HepG2 (cell line): ENCODE results near the gene SYT8. TPM values are rescaled to one million over a fixed set of nuclear protein-coding genes. Genes with fewer than 3 reads are reported as not detected.

Experiments
- ATAC-seq: fragments of 200-7000 bp; cut with Tn5 transposase; 3 replicates; pipeline ENCODE4 v1.9.1; 2020; ENCODE audit warnings: mild to moderate bottlenecking, moderate library complexity
- BruUV-seq: library from RNA; stranded (reverse); fragments of 400-500 nt; replicated peaks from 2 replicates; lab custom pipeline; 2021; lab: Mats Ljungman, UMichigan
- CTCF ChIA-PET: fragments of 300-600 bp; formaldehyde crosslinking; extraction: SDS; loops from one replicate; lab custom pipeline; 2021; ENCODE audit warnings: low total read pairs, inconsistent platforms, low intra/inter-chr PET ratio; lab: Yijun Ruan, JAX
- POLR2A ChIA-PET: fragments of 350-600 bp; sonication (Branson Sonifier 250); formaldehyde crosslinking; loops from one replicate; lab custom pipeline; 2020; ENCODE audit warnings: antibody characterized with exemption, inconsistent platforms; lab: Yijun Ruan, JAX
- DNase-seq: peaks from one replicate; pipeline ENCODE4 v3.0.0-alpha.2; 2015; ENCODE audit warnings: low spot score
- FAIRE-seq: peaks from 3 replicates; lab custom pipeline; 2011; peaks lifted over from hg19 to GRCh38; lab: Jason Lieb, UNC
- H2AFZ ChIP-seq: one replicate; pipeline ENCODE4 v1.6.1; 2011; ENCODE audit warnings: low read length, inconsistent platforms
- H3K27ac ChIP-seq: fragments of 300-600 bp; 3 replicates; pipeline ENCODE4 v1.8.0; 2011; ENCODE audit warnings: mixed run types, mild to moderate bottlenecking, mixed read lengths, low read length, inconsistent platforms; ENCODE audit not compliant: insufficient read depth; ENCODE audit errors: extremely low read length
- H3K27me3 ChIP-seq, 2 experiments: fragments of 200-600 bp in 1 of 2; 2 replicates in 1 of 2; 3 replicates in 1 of 2; pipeline versions ENCODE4 v1.6.0 to v1.8.0; 2011; ENCODE audit warnings: low read length in 2 of 2, mild to moderate bottlenecking in 2 of 2, moderate library complexity in 2 of 2, inconsistent platforms in 1 of 2; ENCODE audit not compliant: insufficient read depth in 2 of 2, control insufficient read depth in 1 of 2
- H3K36me3 ChIP-seq, 2 experiments: fragments of 200-600 bp in 1 of 2; replicated peaks in 1 of 2; 2 replicates in 1 of 2; 3 replicates in 1 of 2; pipeline versions ENCODE4 v1.5.1 to v1.8.0; 2011; ENCODE audit warnings: low read length in 2 of 2, inconsistent platforms in 1 of 2; ENCODE audit not compliant: insufficient read depth in 2 of 2, control insufficient read depth in 1 of 2
- H3K4me1 ChIP-seq: 2 replicates; pipeline ENCODE4 v1.5.1; 2012; ENCODE audit warnings: low read length, inconsistent platforms; ENCODE audit not compliant: insufficient read depth
- H3K4me2 ChIP-seq: 2 replicates; pipeline ENCODE4 v1.6.0; 2011; ENCODE audit warnings: low read depth, low read length, inconsistent platforms
- H3K4me3 ChIP-seq, 3 experiments: fragments of 200-600 bp in 1 of 3; sonication (generic), shearing (Covaris generic) in 1 of 3; replicated peaks in 1 of 3; 2 replicates each; pipeline ENCODE4 v1.5.1; 2011 to 2016; ENCODE audit warnings: low read length in 3 of 3, inconsistent platforms in 2 of 3, low read depth in 2 of 3, mild to moderate bottlenecking in 2 of 3, control low read depth in 1 of 3, mixed read lengths in 1 of 3; ENCODE audit not compliant: insufficient read depth in 1 of 3
- H3K79me2 ChIP-seq: one replicate; pipeline ENCODE4 v1.6.1; 2011; ENCODE audit warnings: low read length, inconsistent platforms; ENCODE audit not compliant: insufficient read depth
- H3K9ac ChIP-seq: 2 replicates; pipeline ENCODE4 v1.6.0; 2011; ENCODE audit warnings: mild to moderate bottlenecking, low read depth, low read length, inconsistent platforms; ENCODE audit not compliant: insufficient read depth
- H3K9me3 ChIP-seq: 2 replicates; pipeline ENCODE4 v1.5.1; 2012; ENCODE audit warnings: mild to moderate bottlenecking, low read length
- H4K20me1 ChIP-seq: 2 replicates; pipeline ENCODE4 v1.6.0; 2011; ENCODE audit warnings: inconsistent platforms, mild to moderate bottlenecking, low read length, moderate library complexity; ENCODE audit not compliant: insufficient read depth
- E2F5 ChIP-seq: sonication (generic); formaldehyde crosslinking; conservative IDR thresholded peaks from 2 replicates; pipeline ENCODE4 v1.4.0; 2020; ENCODE audit warnings: missing genetic modification reagents
- FOXO1 ChIP-seq: sonication (generic); formaldehyde crosslinking; IDR thresholded peaks from 2 replicates; pipeline ENCODE4 v1.4.0; 2020; ENCODE audit warnings: missing genetic modification reagents
- HMG20A ChIP-seq: IDR thresholded peaks from 2 replicates; pipeline ENCODE4 v1.6.1; 2016; ENCODE audit warnings: borderline replicate concordance
- HNRNPK ChIP-seq: fragments of 200-400 bp; formaldehyde crosslinking; IDR thresholded peaks from 2 replicates; pipeline ENCODE4 v1.6.1; 2018; ENCODE audit warnings: low read length, low read depth, moderate library complexity, mild to moderate bottlenecking; ENCODE audit not compliant: poor library complexity, severe bottlenecking
- KLF11 ChIP-seq: IDR thresholded peaks from 2 replicates; pipeline ENCODE4 v1.6.1; 2016; ENCODE audit warnings: missing compliant biosample characterization
- MAZ ChIP-seq, 2 experiments: sonication (generic) in 1 of 2; formaldehyde crosslinking in 1 of 2; IDR thresholded peaks; 2 replicates each; pipeline versions ENCODE4 v1.5.0 to v1.6.1; 2012 to 2020; ENCODE audit warnings: low read depth in 2 of 2, mild to moderate bottlenecking in 2 of 2, borderline replicate concordance in 1 of 2, improper control_type of control experiment in 1 of 2, low read length in 1 of 2, missing genetic modification reagents in 1 of 2, moderate library complexity in 1 of 2
- NCOA5 ChIP-seq: sonication (generic); formaldehyde crosslinking; IDR thresholded peaks from 2 replicates; pipeline ENCODE4 v1.4.0; 2020; ENCODE audit warnings: missing genetic modification reagents
- NCOR1 ChIP-seq: fragments of 200-600 bp; sonication (generic); IDR thresholded peaks from 2 replicates; pipeline ENCODE4 v1.7.0; 2017; ENCODE audit warnings: antibody characterized with exemption, low read length, borderline replicate concordance
- NFE2L1 ChIP-seq: sonication (generic); formaldehyde crosslinking; IDR thresholded peaks from 2 replicates; pipeline ENCODE4 v1.4.0; 2020; ENCODE audit warnings: missing genetic modification reagents, mild to moderate bottlenecking, borderline replicate concordance
- NKX3-1 ChIP-seq: sonication (generic); formaldehyde crosslinking; IDR thresholded peaks from 2 replicates; pipeline ENCODE4 v1.5.0; 2020; ENCODE audit warnings: missing genetic modification reagents
- POLR2G ChIP-seq: fragments of 200-400 bp; formaldehyde crosslinking; IDR thresholded peaks from 2 replicates; pipeline ENCODE4 v1.6.1; 2018; ENCODE audit warnings: mild to moderate bottlenecking, low read depth, low read length, moderate library complexity
- RFX3 ChIP-seq: IDR thresholded peaks from 2 replicates; pipeline ENCODE4 v1.6.1; 2016; ENCODE audit warnings: missing biosample characterization, missing genetic modification reagents
- SCMH1 ChIP-seq: sonication (generic); formaldehyde crosslinking; IDR thresholded peaks from 2 replicates; pipeline ENCODE4 v1.9.0; 2021; ENCODE audit warnings: missing genetic modification reagents, mild to moderate bottlenecking, borderline replicate concordance
- THAP9 ChIP-seq: sonication (generic); formaldehyde crosslinking; IDR thresholded peaks from 2 replicates; pipeline ENCODE4; 2020; ENCODE audit warnings: missing genetic modification reagents, mild to moderate bottlenecking, borderline replicate concordance
- ZNF749 ChIP-seq: sonication (generic); formaldehyde crosslinking; IDR thresholded peaks from 2 replicates; pipeline ENCODE4 v1.8.0; 2022; ENCODE audit warnings: mild to moderate bottlenecking, missing genetic modification reagents, moderate library complexity, borderline replicate concordance
- ZNF770 ChIP-seq: sonication (generic); formaldehyde crosslinking; IDR thresholded peaks from 2 replicates; pipeline ENCODE4 v1.5.0; 2020; ENCODE audit warnings: mild to moderate bottlenecking, missing genetic modification reagents
- ZNF841 ChIP-seq: sonication (generic); formaldehyde crosslinking; IDR thresholded peaks from 2 replicates; pipeline ENCODE4 v1.8.1; 2023; ENCODE audit warnings: missing genetic modification reagents, borderline replicate concordance
- ZSCAN29 ChIP-seq: sonication (generic); formaldehyde crosslinking; conservative IDR thresholded peaks from 2 replicates; pipeline ENCODE4 v1.4.0; 2020; ENCODE audit warnings: mild to moderate bottlenecking, missing genetic modification reagents
- WGBS: methylation state at CpG from one replicate; pipeline ENCODE4 v1.1.6; 2017; ENCODE audit warnings: low lambda C conversion rate; 5-methylcytosine and 5-hydroxymethylcytosine counted together
- in situ Hi-C: cut with HindIII; loops from 2 replicates; pipeline ENCODE4 v1.10.0; 2017; ENCODE audit warnings: low pct_unique_long_range_greater_than_20kb; ENCODE audit not compliant: extremely low pct_ligation_motif_present
- intact Hi-C: fragments of 100-400 bp; cut with micrococcal nuclease; formaldehyde crosslinking; loops from one replicate; pipeline ENCODE4 v1.10.0; 2022; ENCODE audit not compliant: unreplicated experiment
- polyA plus RNA-seq, 8 experiments: library from polyadenylated mRNA; depleted of rRNA in 3 of 8; stranded (reverse) in 7 of 8; unstranded in 1 of 8; fragments of >200 nt; fragmentation: Illumina TruSeq in 4 of 8; extraction: Trizol in 4 of 8; gene quantifications; 2 replicates each; pipeline versions ENCODE4 v1.2.1 to v1.2.3, GENCODE V29; 2011 to 2016; ENCODE audit warnings: low read depth in 4 of 8, missing spikeins in 1 of 8, mixed read lengths in 1 of 8; ENCODE audit not compliant: insufficient read depth in 1 of 8
- total RNA-seq, 5 experiments: library from RNA; depleted of rRNA; stranded (reverse); fragments of >200 nt; fragmentation: Illumina TruSeq; extraction: Trizol; gene quantifications; 2 replicates each; pipeline ENCODE4 v1.2.3, GENCODE V29; 2016; ENCODE audit warnings: low read depth in 1 of 5
- TF ChIP-seq, protein P1 (sequence below): sonication (generic); formaldehyde crosslinking; IDR thresholded peaks from 2 replicates; pipeline ENCODE4 v1.4.0; 2020; ENCODE audit warnings: mild to moderate bottlenecking, missing genetic modification reagents

The SYT8 gene
- total and polyA plus RNA-seq, 2 of the 13 experiments (the other 11 are each of a cell fraction or from before 2014, with no cell fraction given) = 0.60 to 2.3 TPM

DNA sequence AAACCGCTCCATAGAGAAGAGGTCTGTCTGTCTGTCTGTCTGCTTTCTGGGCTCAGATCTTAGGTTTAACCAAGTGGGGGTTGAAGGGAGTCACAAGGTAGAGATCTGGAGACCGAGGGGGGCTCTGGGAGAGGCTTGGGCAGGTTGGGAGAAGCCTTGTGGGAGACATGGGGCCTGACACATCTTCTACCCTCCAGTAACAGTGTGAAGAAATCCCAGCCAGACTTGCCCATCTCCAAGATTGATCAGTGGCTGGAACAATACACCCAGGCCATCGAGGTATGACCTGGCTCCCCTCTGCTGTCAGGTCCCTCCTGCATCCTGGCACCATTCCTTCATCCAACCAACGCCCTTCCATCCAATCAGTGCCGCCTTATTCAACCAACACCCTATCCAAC is 49.5 kb downstream of the SYT8 start:
- ATAC-seq = no peak
- Histone ChIP-seq H3K9me3 (no peaks in the 10 kb centered on the region), H3K36me3 (no peaks in the 10 kb centered on the region)
- TF ChIP-seq ZNF770 (CRISPR knock-in tag) (no peak), HMG20A (CRISPR knock-in tag) (no peak), THAP9 (CRISPR knock-in tag) (no peak), NFE2L1 (CRISPR knock-in tag) (no peak), ZNF841 (CRISPR knock-in tag) (no peak), NKX3-1 (CRISPR knock-in tag) (no peak), KLF11 (CRISPR knock-in tag) (no peak), NCOR1 (no peak), HNRNPK (no peak), RFX3 (CRISPR knock-in tag) (no peak), POLR2G (no peak), MAZ (IDR thresholded peaks at IDR 0.05; ENCODE audit: borderline replicate concordance, low read depth, low read length) (no peak), MAZ (CRISPR knock-in tag; IDR thresholded peaks at IDR 0.05; ENCODE audit: low read depth) (no peak), E2F5 (CRISPR knock-in tag) (no peak), SCMH1 (no peak), ZNF749 (CRISPR knock-in tag) (no peak), ZSCAN29 (CRISPR knock-in tag) (no peak), FOXO1 (no peak), NCOA5 (CRISPR knock-in tag) (no peak)
- TF ChIP-seq, protein P1, sequence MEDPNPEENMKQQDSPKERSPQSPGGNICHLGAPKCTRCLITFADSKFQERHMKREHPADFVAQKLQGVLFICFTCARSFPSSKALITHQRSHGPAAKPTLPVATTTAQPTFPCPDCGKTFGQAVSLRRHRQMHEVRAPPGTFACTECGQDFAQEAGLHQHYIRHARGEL (CRISPR knock-in tag) = no peak
- TF ChIP-seq, all 625 proteins: peak for 0
- H3K4me3 ChIP-seq = no peak overlapping the region
- no peak overlapping the region for H3K9ac ChIP-seq
- H2AFZ ChIP-seq = no peak overlapping the region
- POLR2A ChIA-PET = interaction anchor here (1.0 kb wide), 1 partner anchor 268 kb away, joined by 4 read pairs; no protein-coding TSS in a partner anchor
- no peak for DNase-seq
- H3K79me2 ChIP-seq = no peaks in the 10 kb centered on the region
- H3K4me2 ChIP-seq = no peak overlapping the region
- intact Hi-C loops = loop anchor here (5.0 kb wide), 1 partner anchor 468 kb away; no protein-coding TSS in a partner anchor
- H3K4me1 ChIP-seq = peaks cover 15% of the 10 kb centered on the region; the same call in 1 of the 2 replicates
- H4K20me1 ChIP-seq = no peaks in the 10 kb centered on the region
- no peak for FAIRE-seq
- no TSS peak for BruUV-seq
- CTCF ChIA-PET = interaction anchor here (7.1 kb wide), 1 partner anchor 267 kb away, joined by 108 read pairs; no protein-coding TSS in a partner anchor
- in situ Hi-C loops = loop anchor here (5.0 kb wide), 1 partner anchor 268 kb away; no protein-coding TSS in a partner anchor
- WGBS = 16% methylated on average over 4 of the region's 5 CpGs
- H3K27me3 ChIP-seq = peaks cover 10 to 67% of the 10 kb centered on the region in 2 experiments
- no peak overlapping the region for H3K27ac ChIP-seq
